HT-29 (cell line): ENCODE measurements around the gene CCDC71. TPM values are rescaled to one million over a fixed set of nuclear protein-coding genes. Genes with fewer than 3 reads are reported as not detected.
A peak's percentile ranks its signal among the peaks of the same experiment; 100 is the strongest.

ENCODE experiments used
- DNase-seq: peaks from one replicate; pipeline ENCODE4 v3.0.0-alpha.2; 2015; ENCODE audit warnings: low spot score
- total RNA-seq: library from RNA; depleted of rRNA; stranded (reverse); fragments of >200 nt; shearing (Covaris generic); gene quantifications from 2 replicates; pipeline ENCODE4 v1.2.3, GENCODE V29; 2014; rRNA removed

The CCDC71 gene
- total RNA-seq, 1 experiment from 2014 or later: 19.5 TPM

GRCh38 chr3:49131576-49131975, 34.6 kb downstream of the CCDC71 start:
- no peak for DNase-seq

GRCh38 chr3:49131040-49131439, 35.1 kb downstream of the CCDC71 start:
- DNase-seq: no peak

GRCh38 chr3:49124991-49125670, 41.0 kb downstream of the CCDC71 start:
- no peak for DNase-seq

- no peak for DNase-seq
Observed at GRCh38 chr3:49124203-49124602, 41.9 kb downstream of the CCDC71 start.

GRCh38 chr3:49123687-49124086, 42.4 kb downstream of the CCDC71 start:
- no peak for DNase-seq

GRCh38 chr3:49122886-49123545, 43.1 kb downstream of the CCDC71 start:
- no peak for DNase-seq

- DNase-seq: no peak
Observed at GRCh38 chr3:49122451-49122850, 43.7 kb downstream of the CCDC71 start.

GRCh38 chr3:49122022-49122421, 44.1 kb downstream of the CCDC71 start:
- DNase-seq: no peak

GRCh38 chr3:49121132-49121736, 44.9 kb downstream of the CCDC71 start:
- no peak for DNase-seq

GRCh38 chr3:49120438-49121131, 45.5 kb downstream of the CCDC71 start, which contains the start of gene USP19:
Gene USP19, minus strand, starts transcription at chr3:49120823. Its CDS starts 1,678 bp downstream, at chr3:49119145.
- DNase-seq: peak; percentile 83

GRCh38 chr3:49120096-49120437, 46.1 kb downstream of the CCDC71 start:
- DNase-seq: no peak

GRCh38 chr3:49119439-49119838, 46.7 kb downstream of the CCDC71 start:
- no peak for DNase-seq

GRCh38 chr3:49119036-49119435, 47.1 kb downstream of the CCDC71 start:
- DNase-seq: no peak

Other genes with a start within 250 kb of the CCDC71 start
- gene ARIH2, start 247.5 kb downstream of the CCDC71 start, total RNA-seq: 48.0 and 58.7 TPM in 2 replicates
- gene P4HTM, start 176.1 kb downstream of the CCDC71 start, total RNA-seq: 61.2 and 67.7 TPM in 2 replicates
- gene WDR6, start 158.9 kb downstream of the CCDC71 start, total RNA-seq: 82.3 and 87.1 TPM in 2 replicates
- 42.2 and 45.4 TPM in 2 replicates for gene DALRD3, start 147.8 kb downstream of the CCDC71 start, total RNA-seq
- 254 and 271 TPM in 2 replicates for gene NDUFAF3, start 144.2 kb downstream of the CCDC71 start, total RNA-seq
- gene IMPDH2, start 136.9 kb downstream of the CCDC71 start, total RNA-seq: 265 and 282 TPM in 2 replicates
- gene QRICH1, start 72.3 kb downstream of the CCDC71 start, total RNA-seq: 51.6 and 74.4 TPM in 2 replicates
- gene QARS1, start 61.6 kb downstream of the CCDC71 start, total RNA-seq: 272 and 291 TPM in 2 replicates
- gene USP19, start 45.5 kb downstream of the CCDC71 start, total RNA-seq: 39.3 and 49.3 TPM in 2 replicates
- gene LAMB2, start 33.3 kb downstream of the CCDC71 start, total RNA-seq: 49.5 and 56.8 TPM in 2 replicates
- gene KLHDC8B, start 5.3 kb upstream of the CCDC71 start, total RNA-seq: 0.42 TPM in 1 of 2 replicates, not detected in the other
- 1.3 and 3.8 TPM in 2 replicates for gene C3orf62, start 110.9 kb upstream of the CCDC71 start, total RNA-seq
- gene USP4, start 173.7 kb upstream of the CCDC71 start, total RNA-seq: 8.0 and 14.7 TPM in 2 replicates
- 500 and 516 TPM in 2 replicates for gene GPX1, start 192.0 kb upstream of the CCDC71 start, total RNA-seq
- 199 and 229 TPM in 2 replicates for gene RHOA, start 245.6 kb upstream of the CCDC71 start, total RNA-seq
- 26.6 TPM in 2 replicates for gene TCTA, start 246.1 kb upstream of the CCDC71 start, total RNA-seq